HepG2 (cell line): ENCODE data around the gene ASMT. TPM values are rescaled to one million over a fixed set of nuclear protein-coding genes. Genes with fewer than 3 reads are reported as not detected.
A peak's percentile ranks its signal among the peaks of the same experiment; 100 is the strongest.

Experiments
- AGO2 ChIP-seq: fragments of 200-400 bp; formaldehyde crosslinking; optimal IDR thresholded peaks from 2 replicates; pipeline ENCODE3; 2017; ENCODE audit warnings: mild to moderate bottlenecking, low read depth, low read length, moderate library complexity
- BCL3 ChIP-seq: sonication (generic); formaldehyde crosslinking; IDR thresholded peaks from 2 replicates; pipeline ENCODE4 v1.5.1; 2020; ENCODE audit warnings: mild to moderate bottlenecking, missing genetic modification reagents, moderate library complexity
- CCDC6 ChIP-seq: sonication (generic); formaldehyde crosslinking; IDR thresholded peaks from 2 replicates; pipeline ENCODE4 v1.8.1; 2022; ENCODE audit warnings: mild to moderate bottlenecking, missing genetic modification reagents, moderate library complexity
- ELF3 ChIP-seq: IDR thresholded peaks from 2 replicates; pipeline ENCODE4 v1.6.1; 2016; ENCODE audit warnings: missing genetic modification reagents, missing compliant biosample characterization
- FOSL2 ChIP-seq: sonication (generic); formaldehyde crosslinking; IDR thresholded peaks from 2 replicates; pipeline ENCODE4 v1.4.0; 2020; ENCODE audit warnings: missing genetic modification reagents
- FOXP4 ChIP-seq: sonication (generic); formaldehyde crosslinking; IDR thresholded peaks from 2 replicates; pipeline ENCODE4 v1.4.0; 2020; ENCODE audit warnings: missing genetic modification reagents
- GATAD2A ChIP-seq: IDR thresholded peaks from 2 replicates; pipeline ENCODE4 v1.6.1; 2016
- IKZF4 ChIP-seq: sonication (generic); formaldehyde crosslinking; IDR thresholded peaks from 2 replicates; pipeline ENCODE4 v1.5.1; 2020; ENCODE audit warnings: borderline replicate concordance, mild to moderate bottlenecking, low read depth, missing genetic modification reagents; ENCODE audit errors: not compliant biosample characterization
- NR2F6 ChIP-seq, 2 experiments: IDR thresholded peaks; 2 replicates each; pipeline ENCODE4 v1.6.1; 2016; ENCODE audit warnings: antibody characterized with exemption in 1 of 2, mild to moderate bottlenecking in 1 of 2
- PHF21A ChIP-seq: sonication (generic); formaldehyde crosslinking; IDR thresholded peaks from 2 replicates; pipeline ENCODE4 v1.5.0; 2020; ENCODE audit warnings: mild to moderate bottlenecking, missing genetic modification reagents
- PITX1 ChIP-seq: sonication (generic); formaldehyde crosslinking; IDR thresholded peaks from 2 replicates; pipeline ENCODE4 v1.5.1; 2020; ENCODE audit warnings: mild to moderate bottlenecking, missing genetic modification reagents
- RBM22 ChIP-seq: fragments of 200-400 bp; formaldehyde crosslinking; optimal IDR thresholded peaks from 2 replicates; pipeline ENCODE3; 2017; ENCODE audit warnings: mild to moderate bottlenecking, low read length, moderate library complexity
- STAT5B ChIP-seq: sonication (generic); formaldehyde crosslinking; IDR thresholded peaks from 2 replicates; pipeline ENCODE4 v1.4.0; 2020; ENCODE audit warnings: missing genetic modification reagents
- TARDBP ChIP-seq: sonication (generic); formaldehyde crosslinking; IDR thresholded peaks from 2 replicates; pipeline ENCODE4 v1.8.0; 2022; ENCODE audit warnings: mild to moderate bottlenecking, missing genetic modification reagents
- ZBTB2 ChIP-seq: sonication (generic); formaldehyde crosslinking; IDR thresholded peaks from 2 replicates; pipeline ENCODE4 v1.8.0; 2022; ENCODE audit warnings: low read depth, missing genetic modification reagents
- ZBTB25 ChIP-seq: IDR thresholded peaks from 2 replicates; pipeline ENCODE4 v1.6.1; 2018; ENCODE audit warnings: missing genetic modification reagents
- ZFAT ChIP-seq: sonication (generic); formaldehyde crosslinking; conservative IDR thresholded peaks from 2 replicates; pipeline ENCODE4 v1.8.1; 2023; ENCODE audit warnings: missing genetic modification reagents, inconsistent platforms
- ZNF329 ChIP-seq: sonication (generic); formaldehyde crosslinking; IDR thresholded peaks from 2 replicates; pipeline ENCODE4 v1.9.0; 2021; ENCODE audit warnings: low read depth, mild to moderate bottlenecking, missing genetic modification reagents
- ZNF446 ChIP-seq: sonication (generic); formaldehyde crosslinking; IDR thresholded peaks from 2 replicates; pipeline ENCODE4 v1.5.0; 2020; ENCODE audit warnings: mild to moderate bottlenecking, missing genetic modification reagents
- ZNF746 ChIP-seq: sonication (generic); formaldehyde crosslinking; IDR thresholded peaks from 2 replicates; pipeline ENCODE4 v1.8.0; 2022; ENCODE audit warnings: mild to moderate bottlenecking, missing genetic modification reagents
- ZNF777 ChIP-seq: sonication (generic); formaldehyde crosslinking; IDR thresholded peaks from 2 replicates; pipeline ENCODE4 v1.4.0; 2020; ENCODE audit warnings: missing genetic modification reagents
- ZNF781 ChIP-seq: sonication (generic); formaldehyde crosslinking; IDR thresholded peaks from 2 replicates; pipeline ENCODE4 v1.5.1; 2020; ENCODE audit warnings: borderline replicate concordance, mild to moderate bottlenecking, missing genetic modification reagents; ENCODE audit errors: not compliant biosample characterization
- ZNF878 ChIP-seq: sonication (generic); formaldehyde crosslinking; IDR thresholded peaks from 2 replicates; pipeline ENCODE4 v1.8.1; 2023; ENCODE audit warnings: mild to moderate bottlenecking, missing genetic modification reagents, moderate library complexity
- polyA plus RNA-seq, 8 experiments: library from polyadenylated mRNA; depleted of rRNA in 3 of 8; stranded (reverse) in 7 of 8; unstranded in 1 of 8; fragments of >200 nt; fragmentation: Illumina TruSeq in 4 of 8; extraction: Trizol in 4 of 8; gene quantifications; 2 replicates each; pipeline versions ENCODE4 v1.2.1 to v1.2.3, GENCODE V29; 2011 to 2016; ENCODE audit warnings: low read depth in 4 of 8, missing spikeins in 1 of 8, mixed read lengths in 1 of 8; ENCODE audit not compliant: insufficient read depth in 1 of 8
- total RNA-seq, 5 experiments: library from RNA; depleted of rRNA; stranded (reverse); fragments of >200 nt; fragmentation: Illumina TruSeq; extraction: Trizol; gene quantifications; 2 replicates each; pipeline ENCODE4 v1.2.3, GENCODE V29; 2016; ENCODE audit warnings: low read depth in 1 of 5
- TF ChIP-seq, protein P1 (sequence below): sonication (generic); IDR thresholded peaks from 2 replicates; pipeline ENCODE4 v1.6.1; 2016; ENCODE audit warnings: low read depth, borderline replicate concordance

The ASMT gene
- total and polyA plus RNA-seq, 2 of the 13 experiments (the other 11 are each of a cell fraction or from before 2014, with no cell fraction given): 0.04 TPM; not detected in 1

DNA sequence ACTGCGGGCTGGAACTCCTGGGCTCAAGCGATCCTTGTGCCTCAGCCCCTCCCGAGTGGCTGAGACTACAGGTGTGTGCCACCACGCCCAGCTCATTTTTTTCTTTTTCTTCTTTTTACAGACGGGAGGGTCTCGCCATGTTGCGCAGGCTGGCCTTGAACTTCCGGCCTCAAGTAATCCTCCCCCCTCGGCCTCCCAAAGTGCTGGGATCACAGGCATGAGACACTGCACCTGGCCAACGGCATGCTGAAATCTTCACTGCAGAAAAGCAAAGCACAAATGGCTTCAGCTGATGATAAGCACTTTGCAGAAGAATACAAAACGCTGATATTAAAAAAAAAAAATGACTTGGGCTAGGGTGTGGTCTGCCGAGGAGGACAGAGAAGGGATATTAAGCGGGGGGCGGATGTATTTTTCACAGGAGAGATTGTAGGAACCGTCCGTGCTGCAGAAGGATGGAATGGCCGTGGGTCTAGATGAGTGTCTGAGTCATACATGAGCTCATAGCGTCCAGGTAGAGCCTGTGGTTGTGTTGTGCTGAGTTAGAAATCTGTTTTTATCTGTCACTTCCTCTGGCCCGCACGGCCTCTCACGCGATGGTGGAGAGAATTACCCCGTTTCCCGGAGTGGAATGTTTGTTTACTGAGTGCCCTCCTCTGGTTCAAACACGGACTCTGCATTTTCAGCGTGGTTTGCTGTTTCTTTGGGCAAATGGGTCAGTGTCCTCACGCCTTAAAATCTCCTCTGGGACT is 32.0 kb upstream of the ASMT start (continued):
- TF ChIP-seq IKZF4: no peak
- TF ChIP-seq PITX1 (CRISPR knock-in tag): no peak
- no peak for TF ChIP-seq ZNF446 (CRISPR knock-in tag)
- TF ChIP-seq AGO2: no peak
- no peak for TF ChIP-seq FOXP4 (CRISPR knock-in tag)
- no peak for TF ChIP-seq ZNF878 (CRISPR knock-in tag)
- TF ChIP-seq ZBTB25 (CRISPR knock-in tag): no peak
- TF ChIP-seq ZBTB2: no peak
- no peak for TF ChIP-seq ZFAT (CRISPR knock-in tag)
- TF ChIP-seq ELF3 (CRISPR knock-in tag): 0 out of 2 replicates have a peak, but pooled peaks have one; percentile 16
- no peak for TF ChIP-seq ZNF329 (CRISPR knock-in tag)
- no peak for TF ChIP-seq ZNF746 (CRISPR knock-in tag)
- no peak for TF ChIP-seq PHF21A
- no peak for TF ChIP-seq ZNF781 (CRISPR knock-in tag)
- TF ChIP-seq, protein P1, sequence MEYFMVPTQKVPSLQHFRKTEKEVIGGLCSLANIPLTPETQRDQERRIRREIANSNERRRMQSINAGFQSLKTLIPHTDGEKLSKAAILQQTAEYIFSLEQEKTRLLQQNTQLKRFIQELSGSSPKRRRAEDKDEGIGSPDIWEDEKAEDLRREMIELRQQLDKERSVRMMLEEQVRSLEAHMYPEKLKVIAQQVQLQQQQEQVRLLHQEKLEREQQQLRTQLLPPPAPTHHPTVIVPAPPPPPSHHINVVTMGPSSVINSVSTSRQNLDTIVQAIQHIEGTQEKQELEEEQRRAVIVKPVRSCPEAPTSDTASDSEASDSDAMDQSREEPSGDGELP: no peak
- no peak for TF ChIP-seq BCL3
- peak; percentile 87 for TF ChIP-seq FOSL2 (CRISPR knock-in tag)
- TF ChIP-seq TARDBP (CRISPR knock-in tag): no peak
- no peak for TF ChIP-seq NR2F6 (IDR thresholded peaks at IDR 0.05)
- no peak for TF ChIP-seq NR2F6 (CRISPR knock-in tag; IDR thresholded peaks at IDR 0.05)
- no peak for TF ChIP-seq RBM22
- no peak for TF ChIP-seq GATAD2A (CRISPR knock-in tag)
- no peak for TF ChIP-seq STAT5B (CRISPR knock-in tag)
- no peak for TF ChIP-seq ZNF777
- no peak for TF ChIP-seq CCDC6
